ENCODE results near the gene HADH.

The HADH gene

DNA sequence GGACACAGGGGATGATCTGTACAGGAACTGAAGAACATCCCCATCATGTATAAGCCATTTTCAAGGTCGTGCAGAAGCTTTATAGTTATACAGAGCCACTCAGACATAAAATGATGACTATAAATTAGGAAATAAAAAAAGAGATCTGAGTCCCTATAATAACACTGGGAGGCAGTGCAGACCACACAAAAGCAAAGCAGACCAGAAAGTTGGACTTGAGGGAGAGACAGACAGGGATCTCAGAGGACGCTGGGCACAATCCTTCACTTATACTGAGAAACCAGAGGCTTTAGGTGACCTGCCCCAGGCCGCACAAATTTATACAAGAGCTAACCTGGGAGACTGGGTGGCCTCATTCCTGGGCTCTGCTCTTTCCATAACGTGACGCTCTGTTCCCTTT is 70.5 kb downstream of the HADH start:
- DNase-seq = no peak

DNA sequence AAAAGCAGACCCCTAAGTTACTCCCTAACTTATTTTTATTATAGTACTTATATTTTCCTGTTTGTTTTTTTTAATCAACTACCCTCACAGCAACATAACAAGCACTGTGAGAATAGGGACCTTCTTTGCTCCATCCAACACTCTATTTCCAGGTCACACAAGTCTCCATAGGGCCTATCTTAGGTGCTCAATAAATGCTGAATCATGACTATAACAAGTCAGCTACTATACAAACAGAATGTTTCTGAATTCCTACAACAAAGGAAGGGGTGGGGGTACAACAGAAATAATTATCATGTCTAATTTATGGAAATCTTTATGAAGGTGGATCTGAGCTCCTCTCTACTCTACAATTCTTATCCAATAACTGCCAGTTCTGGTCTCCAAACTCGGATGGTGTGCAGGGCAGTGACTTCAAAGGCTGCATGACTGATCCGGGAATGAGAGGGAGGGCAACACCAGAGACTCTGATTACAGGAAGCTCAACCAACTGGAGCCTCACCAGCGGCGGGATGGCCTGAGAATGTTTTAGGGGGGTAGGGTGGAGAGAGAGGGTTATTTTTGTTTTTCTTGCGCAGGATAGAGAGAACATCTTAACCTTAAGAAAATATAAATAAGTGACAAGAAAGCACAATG is 71.1 kb downstream of the HADH start:
- DNase-seq = no peak

- DNase-seq = no peak
These were observed 78.8 kb downstream of the HADH start for GRCh38 chr4:108068442-108068841.

- DNase-seq = no peak
These were observed 81.1 kb downstream of the HADH start for GRCh38 chr4:108070775-108071174.

GRCh38 chr4:108072300-108072699 is 82.6 kb downstream of the HADH start:
- DNase-seq = no peak

DNA sequence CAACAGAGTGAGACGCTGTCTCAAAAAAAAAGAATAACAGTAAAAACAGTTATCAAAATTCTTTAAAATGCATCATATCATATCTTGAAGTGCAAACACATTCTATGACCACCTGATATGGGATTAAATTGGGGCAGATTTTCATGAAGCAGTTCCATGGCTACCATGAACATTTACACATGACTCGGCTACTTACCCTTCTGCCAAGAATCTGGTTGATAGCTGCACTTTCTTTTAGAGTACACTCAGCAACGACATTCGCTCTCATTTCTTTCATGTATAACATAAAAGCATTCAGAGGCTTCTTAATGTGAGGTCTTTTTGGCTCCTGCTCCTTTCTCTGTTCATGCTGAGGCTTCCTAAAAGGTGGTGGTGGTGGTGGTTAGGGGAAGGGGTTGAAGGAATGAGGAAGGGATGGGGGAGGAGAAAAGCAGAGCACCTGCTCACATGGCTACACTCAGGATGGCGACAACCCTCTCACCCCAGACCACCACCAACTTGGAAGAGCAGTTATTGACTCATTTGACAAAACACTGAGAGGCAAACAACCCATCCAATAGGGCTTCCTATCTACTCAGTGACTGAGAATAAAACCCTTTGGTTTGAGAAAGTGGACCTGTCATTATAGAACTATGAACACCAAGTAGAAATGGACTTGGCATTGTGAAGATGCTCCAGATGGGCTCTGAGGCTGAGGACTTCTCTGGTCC is 88.5 kb downstream of the HADH start:
- DNase-seq = no peak

DNA sequence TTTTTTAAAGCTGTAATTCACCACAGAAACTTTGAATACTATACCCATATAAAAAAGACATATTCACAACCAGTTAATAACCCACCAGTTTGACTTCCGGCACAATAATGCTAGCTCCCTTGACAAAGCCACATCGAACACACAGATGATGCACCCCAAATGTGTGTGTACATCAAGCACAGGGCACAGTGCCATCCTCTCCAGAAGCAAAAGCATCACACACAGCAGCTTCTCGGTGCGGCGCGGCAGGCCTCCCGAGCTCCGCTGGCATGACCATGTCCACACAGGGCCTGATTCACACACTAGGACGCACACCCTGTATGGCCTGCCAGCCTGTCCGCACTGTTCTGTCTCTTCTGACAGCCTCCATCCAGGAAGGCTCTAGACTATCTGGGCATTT is 91.1 kb downstream of the HADH start:
- no peak for DNase-seq

DNA sequence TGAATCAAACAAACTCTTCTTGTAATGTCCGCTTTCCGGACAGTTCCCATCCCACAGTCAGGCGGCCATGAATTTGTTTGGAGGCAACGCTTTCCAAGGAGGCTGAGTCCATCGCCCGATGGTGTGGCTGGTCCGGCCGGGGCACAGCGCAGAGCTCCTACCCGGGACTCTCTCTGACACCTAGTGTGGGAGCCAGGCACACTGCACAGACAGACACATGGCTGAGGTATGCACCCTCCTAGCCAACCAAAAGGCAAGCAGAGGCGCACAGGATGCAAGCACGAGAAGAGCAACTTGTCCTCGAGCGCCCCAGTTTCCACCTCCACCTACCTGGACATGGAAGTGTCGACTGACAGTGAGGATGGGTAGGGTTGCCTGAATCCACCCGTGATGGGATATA is 91.6 kb downstream of the HADH start:
- DNase-seq = no peak

Measured in 8988T (cell line).